ENCODE measurements around the gene PFDN2. TPM values are rescaled to one million over a fixed set of nuclear protein-coding genes. Genes with fewer than 3 reads are reported as not detected.

Gene PFDN2
- total RNA-seq, 2 experiments from 2014 or later, result 52.7 to 95.3 TPM

DNA sequence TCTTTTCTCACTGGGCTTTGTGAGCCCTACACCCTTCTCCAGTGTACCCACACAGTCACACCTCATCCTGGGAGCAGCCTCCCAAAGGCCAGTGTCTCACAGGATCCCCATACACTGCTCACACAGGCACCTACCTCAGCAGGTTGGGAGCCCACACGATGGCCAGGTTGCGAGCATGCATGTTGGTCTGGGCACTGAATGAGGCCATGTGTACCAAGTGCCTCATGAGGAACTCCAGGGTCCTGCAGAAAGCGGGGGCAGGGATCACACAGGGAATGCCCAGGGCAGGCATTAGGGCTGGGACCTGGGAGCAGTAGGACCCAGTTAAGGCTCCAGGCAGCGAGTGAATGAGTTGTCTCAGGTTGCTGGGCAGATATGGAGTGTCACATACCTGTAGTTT, 63.6 kb downstream of the PFDN2 start:
- Histone ChIP-seq H3K4me1 (ENCODE audit: insufficient read depth, low read length, poor library complexity, severe bottlenecking) (no peaks in the 10 kb centered on the region), H3K4me3 (ENCODE audit: low read depth, low read length, poor library complexity, severe bottlenecking) (no peak overlapping the region), H2AFZ (ENCODE audit: low read length) (no peak overlapping the region), H3K4me2 (ENCODE audit: low read length) (no peak overlapping the region), H4K20me1 (ENCODE audit: insufficient read depth, low read length) (no peaks in the 10 kb centered on the region), H3K9me2 (ENCODE audit: insufficient read depth, low read length) (no peaks in the 10 kb centered on the region), H3K79me2 (ENCODE audit: insufficient read depth, low read depth, low read length) (peaks cover 4% of the 10 kb centered on the region; the same call in 1 of the 2 replicates), H3K9me3 (ENCODE audit: low read length) (no peaks in the 10 kb centered on the region), H3K27ac (ENCODE audit: low read depth, low read length, poor library complexity, severe bottlenecking) (no peak overlapping the region), H3K36me3 (ENCODE audit: insufficient read depth, low read length) (peaks cover 94% of the 10 kb centered on the region)
- intact Hi-C loops (cut with micrococcal nuclease; ENCODE audit: unreplicated experiment), result no loop called here
- ChIA-PET CTCF (ENCODE audit: unreplicated experiment) (interaction anchor here (1.0 to 1.3 kb wide), 2 partner anchors 9 to 16 kb away, joined by 3 to 4 read pairs; partner anchors contain the start of genes ARHGAP30 and USF1), POLR2A (interaction anchor here (1.4 kb wide), 1 partner anchor 16 kb away, joined by 4 read pairs; the partner anchor contains the start of gene ARHGAP30)
- DNase-seq (ENCODE audit: low spot score), result no peak
- no TSS peak for BruUV-seq (replicated peaks)
- TF ChIP-seq CTCF (conservative IDR thresholded peaks at IDR 0.05; ENCODE audit: low read length) (no peak), EZH2phosphoT487 (IDR thresholded peaks at IDR 0.05; ENCODE audit: borderline replicate concordance, low read depth, low read length) (no peak)

DNA sequence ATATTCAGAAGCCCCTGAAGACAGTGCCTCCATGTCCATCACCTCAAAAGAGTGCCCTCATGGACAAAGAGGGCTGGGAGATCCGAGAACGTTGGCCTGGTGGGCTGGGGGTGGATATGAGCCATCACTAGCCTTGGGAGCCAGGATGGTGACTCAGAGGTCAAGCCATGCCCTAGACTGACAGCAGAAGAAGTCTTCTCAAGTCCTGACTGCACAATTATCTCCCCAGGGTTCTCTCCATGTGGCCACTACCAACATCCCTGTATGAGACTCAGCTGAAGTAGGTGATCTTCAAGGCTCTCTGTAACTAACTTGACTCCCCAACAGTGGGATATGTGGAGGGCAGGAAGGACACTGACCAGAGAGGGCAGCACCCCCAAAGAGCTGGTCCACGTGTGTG, 64.9 kb downstream of the PFDN2 start:
- POLR2A ChIA-PET, result no interaction called here
- no peak overlapping the region for H3K4me2 ChIP-seq (ENCODE audit: low read length)

More for the DNA sequence above, 64.9 kb downstream of the PFDN2 start:
- BruUV-seq (replicated peaks), result no TSS peak
- CTCF ChIA-PET (ENCODE audit: unreplicated experiment), result no interaction called here
- H3K9me3 ChIP-seq (ENCODE audit: low read length), result no peaks in the 10 kb centered on the region
- no peak overlapping the region for H2AFZ ChIP-seq (ENCODE audit: low read length)
- H3K79me2 ChIP-seq (ENCODE audit: insufficient read depth, low read depth, low read length), result peaks cover 4% of the 10 kb centered on the region; the same call in 1 of the 2 replicates
- intact Hi-C loops (cut with micrococcal nuclease; ENCODE audit: unreplicated experiment), result no loop called here
- DNase-seq (ENCODE audit: low spot score), result no peak
- H3K4me1 ChIP-seq (ENCODE audit: insufficient read depth, low read length, poor library complexity, severe bottlenecking), result peaks cover 3% of the 10 kb centered on the region
- H3K36me3 ChIP-seq (ENCODE audit: insufficient read depth, low read length), result peaks cover 96% of the 10 kb centered on the region
- TF ChIP-seq EZH2phosphoT487 (IDR thresholded peaks at IDR 0.05; ENCODE audit: borderline replicate concordance, low read depth, low read length), result no peak
- no peak for TF ChIP-seq CTCF (conservative IDR thresholded peaks at IDR 0.05; ENCODE audit: low read length)
- no peak overlapping the region for H3K27ac ChIP-seq (ENCODE audit: low read depth, low read length, poor library complexity, severe bottlenecking)
- H3K4me3 ChIP-seq (ENCODE audit: low read depth, low read length, poor library complexity, severe bottlenecking), result no peak overlapping the region
- no peaks in the 10 kb centered on the region for H4K20me1 ChIP-seq (ENCODE audit: insufficient read depth, low read length)
- no peaks in the 10 kb centered on the region for H3K9me2 ChIP-seq (ENCODE audit: insufficient read depth, low read length)

Measured in OCI-LY7 (cell line).